HUES64 (cell line): ENCODE data around the gene SLC9B1. TPM values are rescaled to one million over a fixed set of nuclear protein-coding genes. Genes with fewer than 3 reads are reported as not detected.

ENCODE experiments used
- H3K27ac ChIP-seq: 2 replicates; pipeline ENCODE4 v1.7.0; 2013; ENCODE audit warnings: low read depth, low read length, inconsistent platforms
- H3K27me3 ChIP-seq: 2 replicates; pipeline ENCODE4 v1.6.1; 2013; ENCODE audit warnings: mild to moderate bottlenecking, low read length; ENCODE audit not compliant: insufficient read depth
- H3K36me3 ChIP-seq: 2 replicates; pipeline ENCODE4 v1.6.1; 2013; ENCODE audit warnings: mild to moderate bottlenecking, low read length; ENCODE audit not compliant: insufficient read depth
- H3K4me1 ChIP-seq: 2 replicates; pipeline ENCODE4 v1.6.1; 2013; ENCODE audit warnings: mild to moderate bottlenecking, low read length, moderate library complexity; ENCODE audit not compliant: insufficient read depth
- H3K4me3 ChIP-seq: 2 replicates; pipeline ENCODE4 v1.5.1; 2013; ENCODE audit warnings: mild to moderate bottlenecking, low read length, moderate library complexity
- H3K9ac ChIP-seq: 2 replicates; pipeline ENCODE4 v1.6.1; 2013; ENCODE audit warnings: mild to moderate bottlenecking, low read depth, low read length
- H3K9me3 ChIP-seq: 2 replicates; pipeline ENCODE4 v1.6.1; 2013; ENCODE audit warnings: low read depth, low read length; ENCODE audit not compliant: insufficient read depth
- WGBS: fragments of 150-250, 120-280 bp; methylation state at CpG from one replicate; pipeline ENCODE4 v1.1.7; 2013; ENCODE audit warnings: missing lambda C conversion rate; 5-methylcytosine and 5-hydroxymethylcytosine counted together
- polyA plus RNA-seq, 2 experiments: library from polyadenylated mRNA; stranded (reverse); fragments of 50-300 nt; gene quantifications; one replicate each; pipeline ENCODE4 v1.2.3, GENCODE V29; 2013

The SLC9B1 gene
- polyA plus RNA-seq (2013, experiment 1 of 2) = 0.50 TPM
- 0.51 TPM for polyA plus RNA-seq (2013, experiment 2 of 2)

- no peaks in the 10 kb centered on the region for H3K27me3 ChIP-seq
- no peaks in the 10 kb centered on the region for H3K9me3 ChIP-seq
- peak within 1 kb of the TSS; percentile 93 for H3K9ac ChIP-seq
- H3K36me3 ChIP-seq = no peaks in the 10 kb centered on the region
- 18% methylated on average over 46 of the region's 46 CpGs for WGBS
- peak within 1 kb of the TSS; percentile 88 for H3K27ac ChIP-seq
- peak within 1 kb of the TSS; percentile 70 for H3K4me3 ChIP-seq
- 0 out of 2 replicates have a peak, but pooled peaks cover 2% of the 10 kb centered on the region for H3K4me1 ChIP-seq
These were observed at the start of gene SLC9B1 for GRCh38 chr4:103019308-103020124. Gene SLC9B1 (minus strand): TSS chr4:103019705. CDS start chr4:102991711, 27,994 bp downstream.

- Histone ChIP-seq H3K27ac (no peak overlapping the region), H3K4me1 (peaks cover 6% of the 10 kb centered on the region; the same call in 1 of the 2 replicates), H3K27me3 (no peaks in the 10 kb centered on the region), H3K36me3 (0 out of 2 replicates have a peak, but pooled peaks cover 2% of the 10 kb centered on the region), H3K9me3 (no peaks in the 10 kb centered on the region), H3K4me3 (no peak overlapping the region), H3K9ac (no peak overlapping the region)
- 100% methylated on average over 2 of the region's 2 CpGs for WGBS
These were observed 48.5 kb upstream of the SLC9B1 start for GRCh38 chr4:103067841-103068547.

GRCh38 chr4:103060453-103061148 is 41.1 kb upstream of the SLC9B1 start:
- 93% methylated on average over 2 of the region's 2 CpGs for WGBS
- no peaks in the 10 kb centered on the region for H3K36me3 ChIP-seq

GRCh38 chr4:103054030-103054429 is 34.5 kb upstream of the SLC9B1 start:
- Histone ChIP-seq H3K4me1 (no peaks in the 10 kb centered on the region), H3K27me3 (no peaks in the 10 kb centered on the region), H3K27ac (no peak overlapping the region), H3K36me3 (no peaks in the 10 kb centered on the region), H3K9ac (no peak overlapping the region), H3K9me3 (no peaks in the 10 kb centered on the region), H3K4me3 (no peak overlapping the region)
- 87% methylated on average over 3 of the region's 3 CpGs for WGBS

More at GRCh38 chr4:103060453-103061148, 41.1 kb upstream of the SLC9B1 start:
- no peak overlapping the region for H3K27ac ChIP-seq
- H3K27me3 ChIP-seq = no peaks in the 10 kb centered on the region
- H3K9me3 ChIP-seq = no peaks in the 10 kb centered on the region
- no peaks in the 10 kb centered on the region for H3K4me1 ChIP-seq
- H3K9ac ChIP-seq = no peak overlapping the region
- no peak overlapping the region for H3K4me3 ChIP-seq

- Histone ChIP-seq H3K27me3 (no peaks in the 10 kb centered on the region), H3K27ac (no peak overlapping the region), H3K9ac (no peak overlapping the region), H3K36me3 (no peaks in the 10 kb centered on the region), H3K9me3 (no peaks in the 10 kb centered on the region), H3K4me1 (no peaks in the 10 kb centered on the region), H3K4me3 (no peak overlapping the region)
- 91% methylated on average over 3 of the region's 3 CpGs for WGBS
These were observed 33.3 kb upstream of the SLC9B1 start for GRCh38 chr4:103052779-103053178.

- 95% methylated on average over 3 of the region's 3 CpGs for WGBS
- Histone ChIP-seq H3K27ac (no peak overlapping the region), H3K9ac (no peak overlapping the region), H3K27me3 (no peaks in the 10 kb centered on the region), H3K4me1 (no peaks in the 10 kb centered on the region), H3K36me3 (no peaks in the 10 kb centered on the region), H3K4me3 (no peak overlapping the region), H3K9me3 (no peaks in the 10 kb centered on the region)
These were observed 32.6 kb upstream of the SLC9B1 start for GRCh38 chr4:103052145-103052544.

GRCh38 chr4:103050736-103051436 is 31.4 kb upstream of the SLC9B1 start:
- Histone ChIP-seq H3K9me3 (no peaks in the 10 kb centered on the region), H3K36me3 (no peaks in the 10 kb centered on the region), H3K27me3 (no peaks in the 10 kb centered on the region), H3K4me1 (no peaks in the 10 kb centered on the region), H3K4me3 (no peak overlapping the region), H3K27ac (no peak overlapping the region), H3K9ac (no peak overlapping the region)
- WGBS = 79% methylated on average over 2 of the region's 2 CpGs

GRCh38 chr4:103046416-103047290 is 27.1 kb upstream of the SLC9B1 start:
- WGBS = 54% methylated on average over 5 of the region's 5 CpGs
- Histone ChIP-seq H3K27me3 (no peaks in the 10 kb centered on the region), H3K9me3 (no peaks in the 10 kb centered on the region), H3K27ac (no peak overlapping the region), H3K4me3 (no peak overlapping the region), H3K4me1 (no peaks in the 10 kb centered on the region), H3K36me3 (no peaks in the 10 kb centered on the region), H3K9ac (no peak overlapping the region)

GRCh38 chr4:103044183-103044582 is 24.7 kb upstream of the SLC9B1 start:
- no peak overlapping the region for H3K27ac ChIP-seq
- no peaks in the 10 kb centered on the region for H3K27me3 ChIP-seq
- 93% methylated on average over 2 of the region's 2 CpGs for WGBS
- no peaks in the 10 kb centered on the region for H3K9me3 ChIP-seq
- H3K4me1 ChIP-seq = no peaks in the 10 kb centered on the region
- H3K36me3 ChIP-seq = no peaks in the 10 kb centered on the region
- H3K9ac ChIP-seq = no peak overlapping the region
- no peak overlapping the region for H3K4me3 ChIP-seq

GRCh38 chr4:103036169-103036568 is 16.7 kb upstream of the SLC9B1 start:
- no peaks in the 10 kb centered on the region for H3K4me1 ChIP-seq
- 95% methylated on average over 2 of the region's 2 CpGs for WGBS
- H3K27me3 ChIP-seq = no peaks in the 10 kb centered on the region
- no peaks in the 10 kb centered on the region for H3K36me3 ChIP-seq
- H3K27ac ChIP-seq = no peak overlapping the region
- H3K9ac ChIP-seq = no peak overlapping the region
- H3K4me3 ChIP-seq = no peak overlapping the region
- no peaks in the 10 kb centered on the region for H3K9me3 ChIP-seq
